GM23248 (cell line): ENCODE data around the gene ADAMTS17. TPM values are rescaled to one million over a fixed set of nuclear protein-coding genes. Genes with fewer than 3 reads are reported as not detected.

Source experiments
- DNase-seq: peaks from one replicate; pipeline ENCODE4 v3.0.0-alpha.2; 2015
- H2AFZ ChIP-seq: fragments of 200-600 bp; sonication (generic); 2 replicates; pipeline ENCODE4 v1.6.1; 2016; ENCODE audit warnings: antibody characterized with exemption
- H3F3A ChIP-seq: fragments of 200-600 bp; sonication (generic); 2 replicates; pipeline ENCODE4 v1.6.1; 2016; ENCODE audit warnings: mild to moderate bottlenecking, antibody characterized with exemption, mixed run types; ENCODE audit not compliant: insufficient read depth
- H3K27ac ChIP-seq: fragments of 200-600 bp; sonication (generic); 2 replicates; pipeline ENCODE4 v1.5.1; 2016; ENCODE audit warnings: mild to moderate bottlenecking
- H3K27me3 ChIP-seq: fragments of 200-600 bp; sonication (generic); replicated peaks from 2 replicates; pipeline ENCODE4 v1.6.1; 2016; ENCODE audit warnings: mild to moderate bottlenecking; ENCODE audit not compliant: insufficient read depth
- H3K36me3 ChIP-seq: fragments of 200-600 bp; sonication (generic); 2 replicates; pipeline ENCODE4 v1.6.1; 2016; ENCODE audit warnings: low read depth, mild to moderate bottlenecking
- H3K4me1 ChIP-seq: fragments of 200-600 bp; sonication (generic); 2 replicates; pipeline ENCODE4 v1.6.1; 2016; ENCODE audit warnings: mild to moderate bottlenecking; ENCODE audit not compliant: insufficient read depth
- H3K4me2 ChIP-seq: fragments of 200-600 bp; sonication (generic); one replicate; pipeline ENCODE4 v1.6.1; 2016; ENCODE audit warnings: mild to moderate bottlenecking; ENCODE audit not compliant: unreplicated experiment
- H3K4me3 ChIP-seq: fragments of 200-600 bp; sonication (generic); 2 replicates; pipeline ENCODE4 v1.5.1; 2016; ENCODE audit warnings: mild to moderate bottlenecking
- H3K79me2 ChIP-seq: fragments of 200-600 bp; sonication (generic); 2 replicates; pipeline ENCODE4 v1.6.1; 2016; ENCODE audit warnings: mild to moderate bottlenecking; ENCODE audit not compliant: insufficient read depth
- H3K9ac ChIP-seq: fragments of 200-600 bp; sonication (generic); 2 replicates; pipeline ENCODE4 v1.6.1; 2016; ENCODE audit warnings: mild to moderate bottlenecking
- H3K9me2 ChIP-seq: fragments of 200-600 bp; sonication (generic); 2 replicates; pipeline ENCODE4 v1.6.1; 2016; ENCODE audit warnings: mixed run types, mild to moderate bottlenecking, moderate library complexity; ENCODE audit not compliant: insufficient read depth
- H3K9me3 ChIP-seq: fragments of 200-600 bp; sonication (generic); one replicate; pipeline ENCODE4 v1.6.1; 2017; ENCODE audit warnings: low read depth
- H4K20me1 ChIP-seq: fragments of 200-600 bp; sonication (generic); 2 replicates; pipeline ENCODE4 v1.6.0; 2016; ENCODE audit not compliant: insufficient read depth
- EZH2 ChIP-seq: fragments of 200-600 bp; sonication (generic); IDR thresholded peaks from 2 replicates; pipeline ENCODE4 v1.6.1; 2018; ENCODE audit warnings: antibody characterized with exemption, mild to moderate bottlenecking; ENCODE audit not compliant: insufficient read depth, poor library complexity, severe bottlenecking
- EZH2phosphoT487 ChIP-seq: fragments of 200-600 bp; sonication (generic); IDR thresholded peaks from 2 replicates; pipeline ENCODE4 v1.6.1; 2018; ENCODE audit warnings: antibody characterized with exemption, moderate library complexity, mild to moderate bottlenecking, low read depth; ENCODE audit not compliant: insufficient read depth
- WGBS, 2 experiments: methylation state at CpG; one replicate each; pipeline ENCODE4 v1.1.6; 2015 to 2017; ENCODE audit warnings: low lambda C conversion rate in 2 of 2, low coverage in 1 of 2; ENCODE audit errors: missing lambda C conversion rate in 2 of 2; 5-methylcytosine and 5-hydroxymethylcytosine counted together
- in situ Hi-C: fragments of 300-500 bp; cut with MboI; formaldehyde crosslinking; loops from 2 replicates; pipeline ENCODE4 v1.15.0; 2020
- polyA plus RNA-seq: library from polyadenylated mRNA; unstranded; fragments of >200 nt; fragmentation: Nextera tagmentation; extraction: Ambion mirVana; gene quantifications from 2 replicates; pipeline ENCODE4 v1.2.1, GENCODE V29; 2016
- total RNA-seq: library from RNA; depleted of rRNA; stranded (reverse); fragments of >200 nt; shearing (Covaris generic); gene quantifications from 2 replicates; pipeline ENCODE4 v1.2.3, GENCODE V29; 2014

The ADAMTS17 gene
- total and polyA plus RNA-seq, 2 experiments from 2014 or later, result not detected

DNA sequence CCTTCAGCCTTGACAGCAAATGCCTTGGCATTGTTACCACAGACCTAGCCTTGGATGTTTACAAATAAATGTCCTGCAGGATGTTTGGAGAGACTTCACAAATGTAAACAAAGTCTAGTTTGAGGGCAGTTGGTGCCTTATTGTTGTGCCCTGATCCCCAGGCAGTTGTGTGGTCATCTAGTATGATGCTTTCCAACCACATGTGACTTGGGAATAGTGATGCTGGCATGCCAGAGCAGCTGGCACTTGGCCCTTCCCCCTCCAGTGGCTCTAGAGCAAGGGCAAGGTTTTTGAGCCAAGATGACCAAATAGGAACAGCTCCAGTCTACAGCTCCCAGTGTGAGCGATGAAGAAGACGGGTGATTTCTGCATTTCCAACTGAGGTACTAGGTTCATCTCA lies 258.2 kb downstream of the ADAMTS17 start:
- Histone ChIP-seq H3K36me3 (no peaks in the 10 kb centered on the region), H3F3A (no peaks in the 10 kb centered on the region), H3K27ac (no peak overlapping the region), H3K27me3 (no peaks in the 10 kb centered on the region), H3K9ac (no peak overlapping the region), H3K79me2 (no peaks in the 10 kb centered on the region), H3K4me3 (no peak overlapping the region), H3K9me3 (no peaks in the 10 kb centered on the region), H2AFZ (no peak overlapping the region), H3K4me2 (no peak overlapping the region), H3K9me2 (no peaks in the 10 kb centered on the region), H3K4me1 (no peaks in the 10 kb centered on the region), H4K20me1 (no peaks in the 10 kb centered on the region)
- TF ChIP-seq EZH2, result no peak
- TF ChIP-seq EZH2phosphoT487, result no peak
- in situ Hi-C loops, result no loop called here
- WGBS, 2 experiments, result 63 to 78% methylated on average over 2 of the region's 2 CpGs
- DNase-seq, result no peak

DNA sequence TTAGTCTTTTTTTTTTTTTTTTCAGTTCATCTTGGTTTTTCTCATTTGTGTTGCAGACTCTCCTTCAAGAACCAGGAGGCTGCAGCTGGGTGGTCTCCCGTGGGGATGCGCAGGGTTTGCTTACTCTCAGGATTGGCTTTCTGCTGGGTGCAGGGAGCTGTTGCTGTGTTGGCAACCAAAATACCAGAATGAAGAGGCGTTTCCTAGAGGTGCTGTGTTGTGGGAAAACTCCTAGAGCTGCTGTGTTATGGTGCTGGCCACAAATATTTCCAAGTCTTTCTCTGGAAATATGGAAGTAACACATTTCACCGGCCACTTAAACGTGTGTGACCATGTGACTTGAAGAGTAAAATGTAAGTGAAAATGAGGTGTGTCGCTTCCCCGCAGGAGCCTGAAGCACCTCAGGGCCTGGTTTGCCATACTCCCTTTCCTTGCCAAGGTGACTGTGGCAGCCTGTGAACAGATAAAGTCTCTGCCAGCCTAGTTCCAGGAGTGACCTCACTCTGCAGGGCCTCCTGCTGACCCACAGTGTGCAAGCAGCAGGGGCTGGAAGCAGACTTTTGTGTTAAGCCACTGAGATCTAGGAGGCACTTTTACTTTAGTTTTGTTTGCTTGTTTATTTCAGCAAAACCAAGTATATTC lies 258.9 kb downstream of the ADAMTS17 start:
- no peak overlapping the region for H3K4me3 ChIP-seq
- H3K9me3 ChIP-seq, result no peaks in the 10 kb centered on the region
- in situ Hi-C loops, result no loop called here
- H3F3A ChIP-seq, result no peaks in the 10 kb centered on the region
- TF ChIP-seq EZH2phosphoT487 (no peak), EZH2 (no peak)
- H3K27ac ChIP-seq, result no peak overlapping the region
- no peaks in the 10 kb centered on the region for H4K20me1 ChIP-seq
- no peak for DNase-seq
- no peaks in the 10 kb centered on the region for H3K27me3 ChIP-seq
- 55 to 64% methylated on average over 7 of the region's 7 CpGs for WGBS, 2 experiments
- no peaks in the 10 kb centered on the region for H3K36me3 ChIP-seq
- H2AFZ ChIP-seq, result no peak overlapping the region
- no peaks in the 10 kb centered on the region for H3K9me2 ChIP-seq
- H3K4me2 ChIP-seq, result no peak overlapping the region
- no peak overlapping the region for H3K9ac ChIP-seq
- no peaks in the 10 kb centered on the region for H3K79me2 ChIP-seq
- no peaks in the 10 kb centered on the region for H3K4me1 ChIP-seq

DNA sequence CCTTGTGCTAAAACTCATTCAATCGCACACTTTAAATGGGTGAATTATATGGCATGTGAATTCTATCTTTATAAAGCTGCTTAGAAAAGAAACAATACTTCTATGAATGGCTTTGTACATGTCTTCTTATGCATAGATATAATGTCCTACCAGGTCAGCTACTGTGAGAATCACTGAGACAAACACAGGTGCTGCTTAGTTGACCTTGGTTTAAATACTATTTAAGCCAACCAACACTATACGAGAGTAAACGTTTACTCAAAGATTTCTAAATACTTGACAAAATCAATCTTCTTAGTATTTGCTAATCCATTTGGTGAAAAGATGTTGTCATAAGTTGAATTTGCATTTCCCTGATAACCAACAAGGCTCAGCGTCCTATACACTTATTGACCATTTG lies 260.3 kb downstream of the ADAMTS17 start:
- Histone ChIP-seq H3K9me3 (no peaks in the 10 kb centered on the region), H4K20me1 (no peaks in the 10 kb centered on the region), H3K9ac (no peak overlapping the region), H3K4me3 (no peak overlapping the region), H3F3A (no peaks in the 10 kb centered on the region), H3K27me3 (no peaks in the 10 kb centered on the region), H3K79me2 (no peaks in the 10 kb centered on the region), H3K27ac (no peak overlapping the region), H3K9me2 (no peaks in the 10 kb centered on the region), H2AFZ (no peak overlapping the region), H3K36me3 (no peaks in the 10 kb centered on the region), H3K4me2 (no peak overlapping the region), H3K4me1 (no peaks in the 10 kb centered on the region)
- TF ChIP-seq EZH2, result no peak
- no peak for TF ChIP-seq EZH2phosphoT487
- 52 to 58% methylated on average over 4 of the region's 4 CpGs for WGBS, 2 experiments
- no peak for DNase-seq
- in situ Hi-C loops, result no loop called here

DNA sequence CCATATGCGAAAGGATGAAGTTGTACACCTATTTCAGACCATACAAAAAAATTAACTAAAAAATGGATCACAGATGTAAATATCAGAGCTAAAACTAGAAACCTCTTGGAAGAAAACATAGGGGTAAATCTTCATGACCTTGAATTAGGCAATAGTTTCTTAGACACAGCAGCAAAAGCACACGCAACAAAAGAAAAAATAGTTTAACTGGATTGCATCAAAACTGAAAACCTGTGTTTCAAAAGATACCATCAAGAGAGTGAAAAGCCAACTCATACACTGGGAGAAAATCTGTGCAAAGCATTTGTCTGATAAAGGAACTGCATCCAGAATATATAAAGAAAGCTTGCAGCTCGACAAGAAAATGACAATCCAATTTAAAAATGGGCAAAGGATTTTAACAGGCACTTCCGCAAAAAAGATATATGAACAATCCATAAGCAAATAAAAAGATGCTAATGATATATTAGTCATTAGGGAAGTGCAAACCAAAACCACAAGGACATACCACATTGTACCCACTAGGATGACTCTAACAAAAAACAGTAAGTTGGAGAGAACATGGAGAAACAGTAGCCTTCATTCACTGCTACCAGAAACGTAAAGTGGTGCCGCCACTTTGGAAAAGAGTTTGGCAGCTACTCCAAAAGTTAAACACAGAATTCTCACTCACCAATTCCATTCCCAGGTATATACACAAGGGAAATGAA lies 263.1 kb downstream of the ADAMTS17 start:
- no peaks in the 10 kb centered on the region for H4K20me1 ChIP-seq
- no peaks in the 10 kb centered on the region for H3K9me3 ChIP-seq
- no peaks in the 10 kb centered on the region for H3F3A ChIP-seq
- no peak overlapping the region for H3K4me3 ChIP-seq
- H3K9me2 ChIP-seq, result no peaks in the 10 kb centered on the region
- DNase-seq, result no peak
- 50 to 53% methylated on average over 6 of the region's 6 CpGs for WGBS, 2 experiments
- no peaks in the 10 kb centered on the region for H3K36me3 ChIP-seq
- in situ Hi-C loops, result no loop called here
- H3K4me2 ChIP-seq, result no peak overlapping the region
- no peak for TF ChIP-seq EZH2phosphoT487
- no peak overlapping the region for H3K9ac ChIP-seq
- no peak overlapping the region for H3K27ac ChIP-seq
- H3K27me3 ChIP-seq, result no peaks in the 10 kb centered on the region
- no peaks in the 10 kb centered on the region for H3K79me2 ChIP-seq
- no peak overlapping the region for H2AFZ ChIP-seq
- no peaks in the 10 kb centered on the region for H3K4me1 ChIP-seq
